ENCODE data around the gene OBP2A. TPM values are rescaled to one million over a fixed set of nuclear protein-coding genes. Genes with fewer than 3 reads are reported as not detected.
"Not testable (repeated sequence)": the region's sequence is repeated elsewhere in the genome, so short reads cannot be mapped to it uniquely, and the experiment has no call there.

The OBP2A gene
- total RNA-seq, 1 experiment from 2014 or later, result not detected

DNA sequence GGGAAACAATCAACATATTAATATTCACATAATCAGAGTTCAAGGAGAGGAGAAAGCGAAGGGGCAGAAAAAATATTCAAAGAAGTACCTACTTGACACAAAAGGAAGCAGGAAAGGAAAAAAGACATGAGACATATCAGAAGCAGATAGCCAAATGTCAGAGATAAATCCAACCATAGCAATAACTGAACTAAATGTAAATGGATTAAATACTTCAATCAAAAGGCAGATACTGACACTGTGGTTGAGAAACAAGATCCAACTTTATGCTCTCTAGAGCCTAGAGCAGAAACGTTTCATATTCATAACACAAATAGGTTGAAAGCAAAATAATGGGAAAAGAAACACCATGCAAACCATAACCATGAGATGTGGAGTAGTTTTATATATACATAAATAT lies 36.5 kb upstream of the OBP2A start:
- no peak for DNase-seq (ENCODE audit: low read depth)

DNA sequence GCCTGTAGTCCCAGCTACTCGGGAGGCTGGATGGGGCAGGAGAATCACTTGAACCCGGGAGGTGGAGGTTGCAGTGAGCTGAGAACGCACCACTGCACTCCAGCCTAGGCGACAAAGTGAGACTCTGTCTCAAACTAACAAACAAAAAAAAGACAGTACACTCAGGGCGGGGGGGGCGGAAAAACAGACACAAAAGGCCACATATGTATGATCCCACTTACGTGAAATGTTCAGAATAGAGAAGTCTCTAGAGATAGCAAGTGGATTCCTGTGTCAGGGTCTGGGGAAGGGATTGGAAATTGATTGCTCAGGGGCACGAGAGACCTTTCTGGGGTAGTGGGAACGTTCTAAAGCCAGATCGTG lies 33.7 kb upstream of the OBP2A start:
- DNase-seq (ENCODE audit: low read depth), result no peak

- no peak for DNase-seq (ENCODE audit: low read depth)
Observed at GRCh38 chr9:135512904-135513303, 33.0 kb upstream of the OBP2A start.

DNA sequence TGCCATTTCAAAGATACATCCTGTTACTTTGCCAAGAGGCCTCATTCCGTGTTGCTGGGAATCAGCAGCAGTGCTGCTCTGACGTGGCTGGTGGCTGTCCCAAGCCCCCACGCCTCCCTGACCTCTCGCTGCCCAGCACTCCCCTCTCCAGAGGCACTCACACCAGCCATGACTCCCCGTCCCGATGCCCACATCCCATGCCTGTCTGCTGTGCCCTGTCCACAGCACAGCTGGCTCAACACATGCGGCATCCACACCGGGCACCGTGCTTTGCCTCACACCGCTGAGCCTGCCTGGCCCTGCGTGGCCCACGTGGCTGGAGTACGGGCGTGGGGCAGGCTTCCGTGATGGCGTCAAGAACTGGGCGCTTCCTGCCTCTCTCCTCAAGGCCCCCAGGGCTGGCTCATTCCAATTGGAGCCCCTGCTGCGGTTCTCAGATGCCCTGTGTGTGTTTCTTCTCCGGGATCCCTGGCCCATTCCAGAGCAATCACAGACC lies 32.5 kb upstream of the OBP2A start:
- no peak for DNase-seq (ENCODE audit: low read depth)

GRCh38 chr9:135513906-135514305 lies 32.0 kb upstream of the OBP2A start:
- not testable (repeated sequence) for DNase-seq (ENCODE audit: low read depth)

DNA sequence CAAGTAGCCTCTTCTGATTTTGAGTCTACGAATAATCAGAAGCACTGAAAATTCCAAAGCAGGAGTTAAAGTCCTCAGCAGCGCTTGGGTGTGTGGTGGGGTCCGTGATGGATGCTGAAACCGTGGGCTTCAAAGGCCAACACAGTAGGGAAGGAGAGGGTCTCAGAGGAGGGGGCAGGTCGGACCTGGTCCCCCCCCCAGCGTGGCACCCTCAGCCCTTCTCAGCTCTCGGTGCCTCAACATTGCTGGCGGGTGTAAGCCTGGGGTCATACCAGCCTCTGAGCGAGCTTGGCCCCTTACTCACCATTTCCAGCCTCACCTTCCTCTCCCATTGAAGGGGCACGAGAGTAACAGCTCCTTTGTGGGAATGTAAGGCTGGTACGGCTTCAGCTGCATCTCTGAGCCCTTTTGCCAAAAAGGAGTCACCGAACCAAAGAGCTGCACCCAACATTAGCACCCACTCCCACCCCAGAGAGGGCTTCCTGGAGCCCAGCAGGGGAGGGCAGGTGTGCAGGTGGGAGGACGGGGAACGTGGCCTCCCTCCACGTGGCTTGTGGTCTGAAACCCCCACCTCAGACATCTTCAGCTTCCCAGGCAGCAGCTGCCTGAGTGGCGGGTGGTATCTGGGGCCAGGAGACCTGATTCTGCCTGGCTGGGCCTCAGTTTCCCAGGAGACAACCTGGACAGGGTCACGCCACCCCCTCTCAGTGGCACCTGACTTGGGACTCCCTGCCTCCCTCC lies 31.4 kb upstream of the OBP2A start:
- no peak for DNase-seq (ENCODE audit: low read depth)

DNA sequence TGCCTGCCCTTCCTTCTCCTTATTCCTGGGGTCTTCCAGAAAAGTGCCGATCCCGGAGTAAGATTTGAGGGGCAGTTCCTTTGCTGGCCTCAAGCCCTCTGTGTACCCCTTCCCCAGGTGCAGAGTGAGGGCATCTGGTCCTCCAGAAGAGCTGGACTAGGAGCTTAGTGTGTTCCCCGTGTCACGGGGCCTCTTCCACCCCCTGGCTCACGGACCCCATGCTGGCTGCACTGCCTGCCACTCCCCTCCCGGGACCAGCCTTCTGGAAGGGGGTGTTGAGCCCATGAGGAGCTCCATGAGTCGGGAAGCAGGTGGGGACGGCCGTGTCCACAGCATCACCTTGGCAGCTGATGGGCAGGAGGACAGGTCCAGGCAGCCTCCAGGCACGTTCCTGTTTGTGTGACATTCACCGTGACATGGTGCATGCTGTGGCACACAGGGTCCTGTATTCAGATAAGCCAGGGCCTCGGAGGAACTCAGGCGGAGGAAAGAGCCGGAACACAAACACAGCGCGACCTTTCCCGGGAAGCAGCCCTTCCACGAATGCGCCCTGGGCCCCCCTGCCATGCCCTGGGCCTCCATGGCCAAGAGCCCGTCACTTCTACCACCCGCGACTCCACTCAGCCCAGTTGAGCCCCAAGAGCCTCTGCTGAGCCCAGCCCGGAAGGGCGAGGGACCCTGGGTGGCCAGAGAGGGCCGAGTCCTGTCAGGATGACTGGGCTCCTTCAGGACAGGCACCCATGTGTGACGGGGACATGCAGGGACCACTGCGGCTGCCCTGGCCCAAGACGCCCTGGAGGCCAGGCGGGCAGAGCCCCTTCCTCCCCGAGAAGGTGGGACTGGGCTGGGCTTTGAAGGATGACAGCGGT lies 30.6 kb upstream of the OBP2A start:
- no peak for DNase-seq (ENCODE audit: low read depth)

DNA sequence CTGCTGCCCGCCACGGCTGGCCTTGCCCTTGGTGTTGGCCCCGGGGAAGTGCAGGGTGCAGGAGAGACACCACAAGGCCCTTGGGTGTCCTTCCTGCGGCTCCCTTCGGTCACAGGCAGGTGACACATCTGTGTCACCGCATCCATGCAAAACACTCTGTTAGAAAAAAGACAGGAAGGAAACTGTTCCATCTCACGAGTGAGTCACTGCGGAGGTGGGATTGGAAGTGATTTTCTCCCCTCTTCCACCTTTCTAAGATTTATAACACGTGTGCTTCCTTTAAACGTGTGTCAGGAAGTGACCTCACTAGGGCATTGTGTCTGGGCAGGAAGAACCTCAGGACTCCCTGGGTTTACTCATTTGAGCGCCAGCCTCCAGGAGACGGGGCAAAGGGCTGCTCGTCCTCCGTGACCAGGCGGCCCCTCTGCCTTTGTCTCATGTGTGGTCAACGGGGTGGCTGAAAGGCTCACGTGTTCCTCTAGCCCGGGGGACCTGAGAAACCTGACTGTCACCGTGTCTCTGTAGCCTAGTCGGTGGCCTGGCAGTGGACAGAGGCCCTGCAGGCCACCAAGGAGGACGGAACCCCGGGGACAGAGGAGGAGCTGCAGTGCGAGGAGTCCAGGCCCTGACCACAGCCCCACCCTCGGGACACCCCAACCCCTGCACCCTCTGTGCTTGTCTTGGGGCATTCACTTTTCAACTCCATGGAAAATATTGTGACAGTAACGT lies 29.6 kb upstream of the OBP2A start:
- no peak for DNase-seq (ENCODE audit: low read depth)

DNA sequence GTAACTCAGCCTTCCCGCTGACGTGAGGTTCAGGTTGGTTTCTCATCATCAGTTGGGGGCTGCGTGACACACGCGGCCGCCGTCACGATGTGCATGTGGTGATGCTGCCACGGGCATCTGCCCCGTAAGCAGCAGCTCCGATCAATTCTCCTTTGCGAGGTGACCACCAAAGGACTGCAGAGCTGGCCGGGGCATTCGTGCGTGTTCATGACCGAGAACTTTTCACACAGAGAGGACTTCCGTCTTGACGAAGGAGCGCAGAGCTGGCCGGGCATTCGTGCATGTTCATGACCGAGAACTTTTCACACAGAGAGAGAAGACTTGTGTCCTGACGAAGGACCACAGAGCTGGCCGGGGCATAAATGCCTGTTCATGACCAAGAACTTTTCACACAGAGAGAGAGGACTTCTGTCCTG lies 28.5 kb upstream of the OBP2A start:
- no peak for DNase-seq (ENCODE audit: low read depth)

DNA sequence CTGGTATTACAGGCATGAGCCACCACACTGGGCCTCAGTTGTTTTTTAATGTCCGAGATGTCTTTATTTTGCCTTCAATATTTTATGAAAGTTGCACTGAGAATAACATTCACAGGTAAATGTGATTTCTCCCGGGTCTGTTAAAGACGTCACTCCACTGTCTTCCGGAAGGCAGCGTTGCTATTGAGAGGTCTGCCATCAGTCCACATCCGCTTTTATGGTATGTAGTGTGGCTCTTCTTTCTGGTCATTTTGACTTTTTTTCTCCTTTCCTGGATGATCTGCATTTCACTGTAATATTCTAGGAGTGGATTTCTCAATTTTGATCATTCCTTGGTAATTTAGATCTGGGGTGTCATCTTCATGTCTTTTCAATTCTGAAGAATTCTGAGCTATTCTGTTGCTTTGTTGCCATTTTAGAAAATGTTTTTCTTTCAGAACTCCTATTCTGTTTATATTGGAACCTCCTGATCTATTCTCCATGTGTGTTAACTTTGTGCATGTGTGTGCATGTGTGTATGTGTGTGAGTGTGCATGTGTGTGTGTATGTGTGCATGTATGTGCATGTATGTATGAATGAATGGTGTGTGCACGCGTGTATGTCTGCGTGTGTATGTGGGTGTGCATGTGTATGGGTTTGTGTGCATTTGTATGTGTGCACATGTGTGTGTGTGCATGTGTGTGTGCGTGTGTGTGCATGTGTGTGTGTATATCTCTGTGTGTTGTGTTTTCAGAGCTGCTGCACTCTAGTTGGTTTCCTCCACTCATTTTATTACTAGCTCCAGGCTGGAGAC lies 26.6 kb upstream of the OBP2A start:
- no peak for DNase-seq (ENCODE audit: low read depth)

- DNase-seq (ENCODE audit: low read depth), result no peak
Observed at GRCh38 chr9:135520916-135521607, 24.9 kb upstream of the OBP2A start, which contains the start of gene LCN1. Gene LCN1 (plus strand): TSS chr9:135521440. CDS start chr9:135521498, 58 bp downstream.

- DNase-seq (ENCODE audit: low read depth), result no peak
Observed at GRCh38 chr9:135521608-135522095, 24.3 kb upstream of the OBP2A start.

- DNase-seq (ENCODE audit: low read depth), result no peak
Observed at GRCh38 chr9:135522137-135522877, 23.6 kb upstream of the OBP2A start.

GRCh38 chr9:135522931-135523330 lies 23.0 kb upstream of the OBP2A start:
- DNase-seq (ENCODE audit: low read depth), result no peak

DNA sequence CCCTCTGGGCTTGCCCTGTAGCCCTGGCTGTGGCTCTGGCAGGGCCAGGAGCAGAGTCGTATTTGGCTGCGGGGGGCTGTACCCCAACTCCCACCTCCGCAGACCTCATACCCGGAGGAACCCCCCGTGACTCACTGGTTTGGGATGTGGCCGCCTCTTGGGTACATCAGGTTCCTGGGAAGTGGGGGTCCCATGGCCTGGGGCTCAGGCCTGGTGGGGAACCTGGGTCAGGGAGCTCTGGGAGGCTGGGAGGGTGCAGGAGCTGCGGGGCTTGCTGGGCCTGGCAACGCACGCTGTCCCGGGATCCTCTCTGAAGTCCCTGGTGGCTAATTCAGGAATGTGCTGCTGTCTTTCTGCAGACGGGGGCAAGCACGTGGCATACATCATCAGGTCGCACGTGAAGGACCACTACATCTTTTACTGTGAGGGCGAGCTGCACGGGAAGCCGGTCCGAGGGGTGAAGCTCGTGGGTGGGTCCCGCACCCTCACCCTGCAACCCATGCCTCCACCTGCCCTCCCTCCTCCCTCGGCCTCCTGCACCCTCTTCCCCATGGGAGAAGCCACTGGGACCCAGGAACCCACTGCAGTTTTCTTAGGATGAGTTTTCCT lies 22.3 kb upstream of the OBP2A start:
- no peak for DNase-seq (ENCODE audit: low read depth)

- peak; percentile 61 for DNase-seq (ENCODE audit: low read depth)
Observed at GRCh38 chr9:135524130-135524861, 21.6 kb upstream of the OBP2A start.

- DNase-seq (ENCODE audit: low read depth), result no peak
Observed at GRCh38 chr9:135525241-135526088, 20.5 kb upstream of the OBP2A start.

All from M059J (cell line).